ENCODE data around the gene EFNA2.

EFNA2 gene

DNA sequence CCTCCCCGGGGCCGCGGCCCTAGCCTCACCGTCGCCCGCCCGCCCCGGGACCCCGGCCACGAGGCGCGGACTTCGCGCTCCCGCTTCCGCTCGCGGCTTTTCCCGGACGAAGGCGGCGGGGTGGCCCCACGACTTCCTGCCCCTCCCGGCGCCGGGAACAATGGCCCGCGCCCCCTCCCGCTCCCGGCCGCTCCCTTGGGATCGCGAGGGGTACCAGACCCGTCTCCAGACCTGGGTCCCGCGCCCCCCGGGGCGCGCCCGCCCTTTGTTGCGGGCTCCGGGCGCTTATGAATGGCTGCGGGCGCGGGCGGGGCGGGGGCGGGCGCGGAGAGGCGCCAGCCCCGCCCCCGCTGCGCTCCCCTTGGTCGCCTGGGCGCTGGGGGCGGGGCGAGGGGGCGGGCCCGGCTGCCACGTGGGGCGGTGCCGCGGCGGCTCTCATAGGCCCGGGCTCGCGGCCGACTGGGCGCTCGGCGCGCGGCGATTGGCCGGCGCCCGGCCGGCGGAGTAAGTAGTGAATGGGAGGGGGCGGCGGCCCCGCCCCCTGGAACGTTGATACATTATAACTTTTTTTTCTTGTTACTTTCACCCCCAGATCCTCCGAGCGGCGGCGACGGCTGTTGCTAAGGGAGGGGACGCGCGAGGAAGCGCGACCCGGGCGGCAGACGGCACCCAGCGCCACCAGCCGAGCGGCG is 36.2 kb upstream of the EFNA2 start:
- peak; percentile 72 for DNase-seq

DNA sequence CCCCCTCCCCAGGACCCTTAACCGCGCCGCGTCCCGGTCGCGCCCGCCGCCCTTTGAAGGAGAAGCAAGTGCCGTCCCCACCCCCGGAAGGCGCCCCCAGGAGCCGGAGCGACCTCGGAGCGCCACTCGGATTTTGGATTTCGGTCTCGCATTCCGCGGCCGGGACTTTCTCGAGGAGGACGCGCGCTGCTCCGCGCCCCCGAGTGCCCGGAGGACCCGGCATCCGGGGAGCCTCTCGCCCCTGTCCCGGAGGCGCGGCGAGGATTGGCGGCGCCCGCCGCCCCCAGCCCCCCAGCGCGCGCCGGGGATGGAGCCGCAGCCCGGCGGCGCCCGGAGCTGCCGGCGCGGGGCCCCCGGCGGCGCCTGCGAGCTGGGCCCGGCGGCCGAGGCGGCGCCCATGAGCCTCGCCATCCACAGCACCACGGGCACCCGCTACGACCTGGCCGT is 35.7 kb upstream of the EFNA2 start:
- no peak for DNase-seq

DNA sequence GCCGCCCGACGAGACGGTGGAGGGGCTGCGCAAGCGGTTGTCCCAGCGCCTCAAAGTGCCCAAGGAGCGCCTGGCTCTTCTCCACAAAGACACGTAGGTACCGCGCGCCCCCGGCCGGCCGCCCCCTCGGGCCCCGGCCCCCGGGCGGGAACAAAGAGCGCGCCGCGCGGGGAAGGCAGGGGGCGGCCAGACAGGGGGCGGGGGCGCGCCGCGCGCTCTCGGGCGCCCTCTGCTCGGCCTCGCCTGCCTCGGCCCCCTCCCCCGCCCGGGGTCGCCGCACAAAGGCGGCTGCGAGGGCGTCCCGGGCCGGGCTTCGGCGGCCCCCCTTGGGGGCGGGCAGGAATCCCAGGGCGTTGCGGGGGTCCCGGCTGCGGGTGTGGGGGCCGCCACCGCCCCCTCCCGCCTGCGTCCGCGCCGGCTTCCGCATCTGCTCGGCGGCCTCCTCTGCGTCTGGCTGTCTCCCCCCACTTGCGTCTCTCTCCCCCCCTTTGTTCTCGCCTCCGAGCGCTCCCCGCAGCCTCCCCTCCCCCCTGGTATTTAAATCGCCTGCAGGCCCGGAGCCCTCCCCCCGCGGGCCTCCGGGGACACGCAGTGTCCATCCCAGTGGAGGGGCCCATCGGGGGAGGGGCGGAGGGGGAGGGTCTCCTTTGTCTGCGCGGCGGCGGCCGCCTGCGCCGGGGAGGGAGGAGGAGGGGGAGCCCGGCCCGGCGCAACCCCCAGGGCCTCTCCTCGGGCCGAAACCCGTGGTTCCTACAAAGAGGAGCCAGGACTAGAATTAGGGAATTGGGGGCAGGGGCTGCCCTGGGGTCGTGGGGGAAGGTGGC is 35.0 kb upstream of the EFNA2 start:
- no peak for DNase-seq

DNA sequence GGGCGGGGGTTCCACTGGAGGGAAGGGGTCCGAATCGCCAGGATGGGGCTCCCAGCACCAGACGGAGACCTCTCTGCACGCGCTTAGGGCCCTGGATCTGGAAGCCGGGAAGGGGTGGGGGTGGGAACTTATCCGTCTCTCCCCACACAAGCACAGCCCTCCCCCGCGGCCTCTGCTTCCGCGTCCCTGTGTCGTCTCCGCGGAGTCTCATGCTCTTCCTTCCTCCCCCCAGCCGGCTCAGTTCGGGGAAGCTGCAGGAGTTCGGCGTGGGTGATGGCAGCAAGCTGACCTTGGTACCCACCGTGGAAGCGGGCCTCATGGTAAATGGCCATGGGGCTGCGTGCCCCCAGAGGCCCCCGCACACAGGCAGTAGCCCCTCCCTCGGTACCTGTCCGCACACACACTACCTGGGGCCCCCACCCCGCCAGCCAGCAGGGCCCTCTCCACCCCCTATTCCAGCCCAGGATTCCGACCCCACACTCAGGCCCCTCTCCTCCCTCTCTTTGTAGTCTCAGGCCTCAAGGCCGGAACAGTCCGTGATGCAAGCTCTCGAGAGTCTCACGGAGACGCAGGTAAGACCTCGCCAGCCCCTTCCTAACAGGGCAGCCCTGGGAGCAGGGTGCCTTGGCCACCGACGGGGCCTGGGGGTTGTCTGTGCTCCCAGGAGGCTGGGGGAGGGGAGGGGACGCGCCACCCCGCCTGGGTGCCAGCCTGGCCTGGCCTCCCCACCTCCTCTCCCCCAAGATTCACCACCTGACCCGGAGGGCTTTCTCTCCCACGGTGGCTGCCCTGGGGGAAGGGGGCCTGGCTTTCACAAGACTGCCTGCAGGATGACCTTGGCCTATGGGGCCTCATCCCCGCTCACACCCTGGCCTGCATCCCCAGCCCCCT is 34.1 kb upstream of the EFNA2 start:
- no peak for DNase-seq

DNA sequence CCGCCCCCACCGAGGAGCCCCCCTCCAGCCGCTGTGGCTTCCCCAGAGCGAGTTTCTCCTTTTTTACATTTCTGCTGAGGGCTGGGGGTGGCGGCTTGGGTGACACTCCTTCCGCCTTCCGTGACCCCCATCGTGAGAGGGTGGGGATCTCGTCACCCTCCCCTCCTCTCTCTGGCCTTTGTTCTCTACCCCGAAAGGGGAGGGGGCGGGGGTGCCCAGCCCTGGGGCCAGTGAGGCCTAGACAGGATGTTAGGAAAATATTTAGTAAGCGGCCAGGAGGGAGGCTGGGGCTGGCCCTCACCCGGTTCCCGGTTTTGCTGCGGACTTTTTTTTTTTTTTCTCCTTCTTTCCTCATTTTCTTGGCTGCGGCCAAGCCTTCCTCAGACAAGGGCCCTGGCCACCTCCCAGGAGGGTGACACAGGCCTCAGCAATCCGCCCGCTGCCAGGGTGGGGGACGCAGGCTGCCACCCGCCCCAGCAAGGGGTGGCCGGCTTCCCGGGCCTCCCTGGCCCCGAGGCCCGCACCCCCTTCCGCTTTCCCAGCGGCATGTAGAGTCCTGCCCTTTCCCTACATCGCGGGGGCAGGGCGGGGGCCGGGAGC is 33.4 kb upstream of the EFNA2 start:
- no peak for DNase-seq

DNA sequence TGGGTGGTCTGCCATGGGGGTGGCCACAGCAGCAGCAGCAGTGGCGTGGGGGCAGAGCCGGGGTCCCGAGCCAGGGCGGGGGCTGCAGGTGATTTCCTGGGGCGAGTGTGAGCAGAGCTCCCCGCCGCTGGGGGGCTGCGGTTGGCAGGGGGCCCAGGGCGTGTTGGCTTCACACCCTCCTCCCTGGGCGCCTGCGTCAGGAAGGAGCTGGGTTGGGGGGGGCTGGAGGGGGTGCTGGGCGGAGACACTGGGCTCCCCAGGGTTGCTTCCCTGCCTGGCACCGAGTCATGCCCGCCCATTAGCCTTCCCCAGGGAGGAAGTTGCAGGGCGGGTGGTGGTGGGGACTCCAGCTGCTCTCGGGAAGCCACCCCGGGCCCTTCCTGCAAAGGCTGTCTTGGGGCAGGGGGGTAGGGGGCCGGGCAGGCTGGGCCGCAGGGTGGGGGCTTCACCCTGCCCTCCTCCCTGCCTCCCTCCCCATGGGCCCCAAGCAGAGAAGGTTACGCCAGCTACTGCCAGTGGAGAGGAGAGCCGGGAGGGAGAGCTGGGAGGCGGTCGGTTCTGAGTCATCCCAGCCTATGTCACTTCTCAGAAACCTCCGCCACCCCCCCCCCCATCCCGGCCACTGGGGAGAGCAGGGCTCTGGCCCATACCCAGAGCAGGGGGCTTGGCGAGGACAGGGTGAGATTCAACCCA is 32.7 kb upstream of the EFNA2 start:
- DNase-seq = no peak

DNA sequence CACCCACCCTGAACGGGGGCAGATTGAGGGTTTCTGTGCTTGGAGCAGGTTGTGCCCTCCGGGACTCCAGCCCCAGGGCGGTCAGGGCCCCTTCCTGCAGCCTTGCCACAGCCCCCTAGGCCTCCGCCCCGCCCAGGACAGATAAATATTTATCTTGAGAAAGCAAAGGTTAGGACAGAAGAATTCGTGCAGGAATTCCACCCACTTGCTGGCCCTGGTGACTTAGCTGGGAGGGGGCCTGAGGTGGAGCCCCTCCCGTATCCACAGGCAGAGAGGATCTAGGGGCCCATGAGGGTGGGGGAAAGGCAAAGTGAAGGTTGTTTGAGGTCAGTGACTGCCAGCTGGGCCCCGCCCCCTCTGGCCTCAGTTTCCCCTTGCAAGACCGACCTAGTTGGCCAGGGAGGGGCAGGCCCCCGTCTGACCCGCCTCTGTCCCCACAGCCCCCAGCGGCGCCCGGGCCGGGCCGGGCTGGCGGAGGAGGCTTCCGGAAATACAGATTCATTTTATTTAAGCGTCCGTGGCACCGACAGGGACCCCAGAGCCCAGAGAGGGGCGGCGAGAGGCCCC is 32.1 kb upstream of the EFNA2 start:
- no peak for DNase-seq

DNA sequence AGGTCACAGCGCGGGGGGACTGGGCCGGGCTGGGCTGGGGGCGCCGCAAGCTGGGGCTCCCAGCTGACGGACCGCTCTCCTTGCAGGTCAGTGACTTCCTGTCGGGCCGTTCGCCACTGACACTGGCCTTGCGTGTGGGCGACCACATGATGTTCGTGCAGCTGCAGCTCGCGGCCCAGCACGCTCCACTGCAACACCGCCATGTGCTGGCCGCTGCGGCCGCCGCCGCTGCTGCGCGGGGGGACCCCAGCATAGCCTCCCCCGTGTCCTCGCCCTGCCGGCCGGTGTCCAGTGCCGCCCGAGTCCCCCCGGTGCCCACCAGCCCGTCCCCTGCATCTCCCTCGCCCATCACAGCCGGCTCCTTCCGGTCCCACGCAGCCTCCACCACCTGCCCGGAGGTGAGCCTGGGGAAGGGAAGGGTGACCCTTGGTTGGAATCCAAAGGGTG is 31.6 kb upstream of the EFNA2 start:
- DNase-seq = no peak

DNA sequence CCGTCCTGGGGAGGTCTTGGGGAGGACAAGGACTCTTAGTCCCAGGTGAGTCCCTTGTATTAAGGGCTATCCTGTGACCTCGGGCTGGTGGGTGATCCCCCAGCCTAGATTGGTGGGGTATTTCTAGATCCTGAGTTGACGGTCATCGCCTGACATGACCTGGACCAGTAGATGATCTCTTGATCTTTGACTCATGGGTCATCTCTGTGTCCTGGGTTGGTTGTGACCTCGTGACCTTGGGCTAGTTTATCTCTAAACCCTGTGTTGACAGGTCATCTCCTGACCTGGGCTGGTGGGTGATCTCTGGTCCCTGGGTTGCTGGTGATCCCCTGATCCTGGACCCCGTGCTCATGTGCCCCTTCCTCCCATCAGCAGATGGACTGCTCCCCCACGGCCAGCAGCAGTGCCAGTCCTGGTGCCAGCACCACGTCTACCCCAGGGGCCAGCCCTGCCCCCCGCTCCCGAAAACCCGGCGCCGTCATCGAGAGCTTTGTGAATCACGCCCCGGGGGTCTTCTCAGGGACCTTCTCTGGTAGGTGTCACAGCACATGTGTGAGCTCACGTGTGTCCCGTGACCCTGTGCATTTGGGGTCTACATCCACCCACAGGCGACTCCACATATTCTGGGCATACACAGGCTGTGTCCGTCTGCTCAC is 31.0 kb upstream of the EFNA2 start:
- no peak for DNase-seq

DNA sequence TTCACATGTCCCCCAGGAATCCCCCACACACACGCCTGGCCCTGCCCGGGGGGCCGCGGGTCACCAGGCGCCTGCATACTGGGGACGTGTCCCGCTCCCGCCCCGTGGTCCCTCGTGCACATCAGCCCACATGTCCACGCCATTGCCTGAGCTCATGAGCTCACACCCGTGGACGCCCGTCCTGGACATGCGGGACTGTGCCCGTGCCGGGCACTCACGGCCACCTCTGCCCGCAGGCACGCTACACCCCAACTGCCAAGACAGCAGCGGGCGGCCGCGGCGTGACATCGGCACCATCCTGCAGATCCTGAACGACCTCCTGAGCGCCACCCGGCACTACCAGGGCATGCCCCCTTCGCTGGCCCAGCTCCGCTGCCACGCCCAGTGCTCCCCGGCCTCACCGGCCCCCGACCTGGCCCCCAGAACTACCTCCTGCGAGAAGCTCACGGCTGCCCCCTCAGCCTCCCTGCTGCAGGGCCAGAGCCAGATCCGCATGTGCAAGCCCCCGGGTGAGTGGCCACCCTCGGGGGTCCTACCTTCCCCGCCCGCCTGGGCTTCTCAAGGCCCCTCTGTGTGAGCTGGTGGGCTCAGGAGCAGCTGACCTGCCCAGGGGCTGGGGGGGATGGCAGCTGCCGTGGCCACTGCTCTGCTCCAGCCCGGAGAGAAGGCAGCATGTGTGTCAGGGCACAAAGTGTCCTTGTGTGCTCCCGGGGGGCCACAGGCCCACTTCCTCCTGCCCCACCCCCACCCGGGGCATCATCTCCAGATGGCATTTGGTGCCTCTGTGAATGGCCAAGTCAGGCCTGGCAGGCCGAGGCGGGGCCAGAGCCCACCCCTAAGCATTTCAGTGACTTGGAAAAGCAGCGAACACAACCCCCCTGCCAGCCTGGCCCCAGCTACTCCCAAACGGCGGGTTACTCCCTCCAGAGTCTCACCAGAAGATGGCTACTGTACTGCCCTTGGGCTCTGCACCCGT is 30.2 kb upstream of the EFNA2 start:
- no peak for DNase-seq

DNA sequence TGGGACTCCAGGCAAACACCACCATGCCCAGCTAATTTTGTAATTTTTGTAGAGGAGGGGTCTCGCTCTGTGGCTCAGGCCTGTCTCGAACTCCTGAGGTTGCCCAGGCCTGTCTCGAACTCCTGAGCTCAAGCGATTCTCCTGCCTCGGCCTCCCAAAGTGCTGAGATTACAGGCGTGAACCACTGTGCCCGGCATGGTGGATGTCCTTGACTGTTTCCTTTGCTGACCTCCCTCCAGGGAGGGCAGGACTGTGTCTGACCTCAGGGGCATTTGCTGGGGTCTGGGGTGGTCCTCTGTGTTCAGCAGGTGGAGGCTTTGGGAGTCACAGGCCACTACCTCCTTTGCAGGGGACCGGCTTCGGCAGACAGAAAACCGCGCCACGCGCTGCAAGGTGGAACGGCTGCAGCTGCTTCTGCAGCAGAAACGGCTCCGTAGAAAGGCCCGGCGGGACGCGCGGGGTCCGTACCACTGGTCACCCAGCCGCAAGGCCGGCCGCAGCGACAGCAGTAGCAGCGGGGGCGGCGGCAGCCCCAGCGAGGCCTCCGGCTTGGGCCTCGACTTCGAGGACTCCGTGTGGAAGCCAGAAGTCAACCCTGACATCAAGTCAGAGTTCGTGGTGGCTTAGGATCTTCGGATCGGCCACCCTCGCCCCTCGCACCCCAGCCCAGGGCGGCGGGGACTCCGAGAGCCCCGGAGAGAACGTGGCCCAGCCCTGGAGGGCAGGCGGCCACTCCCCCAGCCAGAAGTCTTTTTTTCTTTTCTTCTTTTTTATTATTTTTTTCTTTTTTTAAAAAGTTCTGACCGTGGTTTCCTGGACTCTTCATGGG is 28.8 kb upstream of the EFNA2 start:
- no peak for DNase-seq

DNA sequence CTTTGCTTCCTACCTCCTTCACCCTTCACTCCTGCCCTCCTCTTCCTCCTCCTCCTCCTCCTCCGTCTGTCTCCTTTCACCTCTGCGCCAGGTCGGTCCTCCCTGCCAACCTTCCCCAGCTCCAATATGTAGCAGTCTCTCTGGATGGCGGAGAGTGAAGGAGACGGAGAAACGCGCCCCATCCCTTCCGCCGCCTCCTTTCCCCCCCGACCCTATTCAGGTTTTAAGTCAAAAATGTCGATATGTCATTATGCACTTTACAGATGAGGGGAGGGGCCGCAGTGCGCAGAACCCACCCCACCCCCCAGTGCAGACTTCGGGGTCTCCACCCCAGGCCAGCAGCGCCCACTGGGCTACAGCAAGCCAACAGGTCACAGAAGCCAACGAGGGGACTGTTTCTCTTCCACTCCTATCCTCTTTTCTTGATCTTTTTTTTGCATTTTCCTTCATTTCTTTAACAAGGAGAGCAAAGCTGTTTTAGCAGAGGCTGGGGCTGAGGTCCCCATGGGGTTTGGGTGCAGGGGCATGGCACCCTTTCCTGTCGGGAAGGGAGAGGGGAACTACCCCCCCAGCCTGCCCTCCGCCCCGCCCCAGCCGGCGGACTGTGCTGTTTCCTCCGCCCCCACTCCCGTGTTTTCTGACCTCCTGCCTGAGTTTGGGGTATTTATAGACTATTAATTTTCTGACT is 28.1 kb upstream of the EFNA2 start:
- no peak for DNase-seq

DNA sequence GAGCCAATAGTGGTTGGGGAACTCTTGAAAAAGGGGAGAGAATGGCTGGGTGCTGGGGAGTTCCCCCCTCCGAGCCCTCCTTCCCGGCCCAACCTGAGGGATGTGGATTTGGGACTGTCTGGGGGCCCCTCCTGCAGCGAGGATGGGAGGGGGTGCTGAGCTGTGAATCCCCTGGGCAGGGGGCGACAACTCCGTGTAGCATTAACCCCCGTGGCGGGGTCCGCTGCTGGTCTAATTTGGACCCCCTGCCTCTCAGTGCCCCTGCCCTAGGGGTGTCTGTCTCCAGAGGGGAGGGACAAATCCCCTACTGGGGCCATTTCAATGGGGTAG is 27.5 kb upstream of the EFNA2 start:
- no peak for DNase-seq

DNA sequence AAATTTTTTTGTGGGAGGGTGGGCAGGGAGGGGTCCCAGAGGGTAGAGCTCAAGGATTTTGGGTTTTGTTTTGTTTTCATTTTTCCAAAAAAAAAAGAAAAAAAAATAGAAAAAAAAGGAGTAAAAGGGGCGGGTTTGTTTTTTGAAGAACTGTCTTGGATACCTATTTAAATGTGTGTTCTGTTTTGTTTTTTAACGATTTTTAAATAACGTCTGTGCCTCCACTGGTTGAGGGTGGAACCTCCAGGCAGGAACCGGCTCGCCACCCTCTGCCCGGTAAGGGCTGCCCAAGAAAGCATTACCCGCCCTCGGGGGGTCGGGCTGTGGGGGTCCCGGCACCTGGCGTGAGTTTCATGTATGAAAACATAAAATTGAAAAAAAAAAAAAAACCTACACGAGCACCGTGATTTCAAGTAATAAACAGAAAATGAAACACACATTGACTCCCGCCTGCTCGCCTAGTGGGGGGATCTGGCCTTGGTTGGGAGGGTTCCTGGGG is 26.9 kb upstream of the EFNA2 start:
- DNase-seq = no peak

DNA sequence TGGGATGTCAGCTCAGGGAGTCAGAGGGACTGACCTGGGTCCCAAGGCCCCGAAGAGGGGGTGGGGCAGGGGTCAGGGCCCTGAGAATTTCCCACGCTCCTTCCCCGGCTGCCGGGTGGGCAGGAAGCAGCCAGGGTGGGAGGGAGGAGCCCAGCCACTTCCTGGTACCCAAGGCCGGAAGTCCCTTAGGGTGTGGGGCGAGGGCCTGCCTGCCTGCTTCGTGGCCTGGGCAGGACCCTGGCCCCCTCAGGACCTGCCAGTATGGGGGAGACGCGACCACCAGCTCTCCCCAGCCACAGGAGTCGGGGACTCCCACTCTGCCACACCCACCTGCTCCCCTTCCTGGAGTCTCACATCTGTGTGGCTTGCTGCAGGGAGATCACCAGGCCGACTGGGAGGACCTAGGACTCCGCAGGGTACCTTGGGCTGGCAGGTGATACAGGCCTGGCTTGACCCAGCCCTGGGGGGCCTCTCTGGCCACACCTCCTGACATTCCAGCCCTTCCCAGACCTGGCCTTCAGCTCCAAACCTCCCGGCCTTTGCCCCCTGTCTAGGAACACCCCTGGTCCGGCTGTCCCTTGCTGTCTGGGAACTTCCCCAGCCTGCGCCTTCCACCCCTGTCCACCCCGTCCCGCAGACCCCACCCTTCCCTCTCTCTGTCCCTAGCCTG is 26.3 kb upstream of the EFNA2 start:
- no peak for DNase-seq

DNA sequence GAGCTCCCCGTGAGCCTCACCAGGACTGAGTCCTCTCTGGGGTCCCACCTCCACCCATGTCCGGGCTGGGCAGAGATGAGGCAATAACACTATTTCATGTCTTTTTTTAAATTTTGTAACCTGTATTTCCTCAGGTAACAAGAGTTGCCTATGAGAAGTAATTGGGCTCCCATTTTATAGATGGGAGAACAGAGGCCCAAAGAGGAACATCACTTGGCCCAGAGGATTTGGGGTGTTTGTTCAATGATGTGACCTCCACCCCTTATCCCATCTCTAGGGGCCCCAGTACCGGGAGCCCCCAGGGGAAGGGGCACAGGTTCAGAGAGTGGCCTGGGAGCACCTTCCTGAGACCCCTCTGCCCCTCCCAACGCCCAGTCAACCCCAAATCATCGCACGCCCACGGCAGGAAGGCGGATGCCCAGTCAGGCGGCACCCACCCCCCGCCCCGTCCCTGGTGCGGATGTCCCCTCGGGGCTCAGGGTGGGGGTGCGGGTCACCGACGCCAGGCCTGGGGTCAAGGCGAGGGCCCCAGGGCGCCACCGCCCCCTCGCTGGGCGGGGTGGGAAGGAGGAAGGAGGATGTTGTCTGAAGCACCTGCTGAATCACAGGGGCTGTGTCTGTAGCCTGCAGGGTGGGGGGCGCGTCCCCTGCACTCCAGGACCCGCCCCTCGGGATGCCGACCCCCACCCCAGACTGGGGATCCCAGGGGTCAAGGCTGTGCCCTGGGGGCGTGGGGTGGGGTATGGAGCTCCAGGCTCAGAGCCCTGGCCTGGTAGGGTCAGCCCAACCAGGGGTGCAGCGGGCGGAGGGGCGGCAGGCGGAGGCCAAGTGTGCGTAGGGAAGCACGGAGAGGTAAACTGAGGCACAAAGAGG is 25.6 kb upstream of the EFNA2 start:
- no peak for DNase-seq
